ENCODE data around the gene ABT1.

- TF ChIP-seq CTCF (IDR thresholded peaks at IDR 0.05): no peak
- TF ChIP-seq POLR2AphosphoS5 (IDR thresholded peaks at IDR 0.05): no peak
- no peak for TF ChIP-seq POLR2A (IDR thresholded peaks at IDR 0.05)
- no peak for TF ChIP-seq EP300 (IDR thresholded peaks at IDR 0.05)
These were observed 8.0 kb downstream of the ABT1 start for GRCh38 chr6:26604797-26605196.

All from suprapubic skin (tissue), 4 donors.